ENCODE data around the gene GJC2. TPM values are rescaled to one million over a fixed set of nuclear protein-coding genes. Genes with fewer than 3 reads are reported as not detected.
A peak's percentile ranks its signal among the peaks of the same experiment; 100 is the strongest.

The GJC2 gene
- total RNA-seq, 1 experiment from 2014 or later = 18.5 TPM

- BruUV-seq (replicated peaks) = no TSS peak
- CTCF ChIA-PET = interaction anchor here (0.5 to 7.3 kb wide), 8 partner anchors 9 to 345 kb away, joined by 3 to 72 read pairs (median 3); partner anchors contain the start of gene IBA57
Observed at GRCh38 chr1:228140724-228141225, 9.0 kb upstream of the GJC2 start.

GRCh38 chr1:228141226-228142044, 8.3 kb upstream of the GJC2 start:
- Mint-ChIP-seq H3K9me3 (ENCODE audit: unreplicated experiment) (no peaks in the 10 kb centered on the region), H3K4me1 (ENCODE audit: insufficient read depth, unreplicated experiment) (peaks cover 25% of the 10 kb centered on the region), H3K36me3 (ENCODE audit: insufficient read depth, unreplicated experiment) (peaks cover 30% of the 10 kb centered on the region), H3K27me3 (ENCODE audit: insufficient read depth, unreplicated experiment) (peaks cover 16% of the 10 kb centered on the region), H3K27ac (ENCODE audit: low read depth, unreplicated experiment) (peak overlapping the region; percentile 95), H3K4me3 (ENCODE audit: unreplicated experiment) (peak overlapping the region; percentile 99)
- intact Hi-C loops (cut with micrococcal nuclease) = no loop called here
- DNase-seq (ENCODE audit: unreplicated experiment) = peak; percentile 82
- POLR2A ChIA-PET = interaction anchor here (0.6 to 9.7 kb wide), 21 partner anchors 10 to 1417 kb away, joined by 3 to 318 read pairs (median 4); partner anchors contain the start of genes ABCB10, ARF1, GJC2 and IBA57
- CTCF ChIA-PET = interaction anchor here (0.6 to 7.3 kb wide), 8 partner anchors 10 to 660 kb away, joined by 3 to 72 read pairs (median 4); partner anchors contain the start of gene IBA57
- TF ChIP-seq CTCF (IDR thresholded peaks at IDR 0.05; ENCODE audit: unreplicated experiment) = no peak
- TSS peak; percentile 42 for BruUV-seq (replicated peaks)

More at GRCh38 chr1:228140724-228141225, 9.0 kb upstream of the GJC2 start:
- Mint-ChIP-seq H3K36me3 (ENCODE audit: insufficient read depth, unreplicated experiment) (peaks cover 25% of the 10 kb centered on the region), H3K27ac (ENCODE audit: low read depth, unreplicated experiment) (peak overlapping the region; percentile 95), H3K4me3 (ENCODE audit: unreplicated experiment) (peak overlapping the region; percentile 99), H3K9me3 (ENCODE audit: unreplicated experiment) (no peaks in the 10 kb centered on the region), H3K27me3 (ENCODE audit: insufficient read depth, unreplicated experiment) (peaks cover 22% of the 10 kb centered on the region), H3K4me1 (ENCODE audit: insufficient read depth, unreplicated experiment) (peaks cover 25% of the 10 kb centered on the region)
- no peak for TF ChIP-seq CTCF (IDR thresholded peaks at IDR 0.05; ENCODE audit: unreplicated experiment)
- intact Hi-C loops (cut with micrococcal nuclease) = loop anchor here (1.0 kb wide), 2 partner anchors 26 to 31 kb away; partner anchors contain the start of gene MRPL55
- DNase-seq (ENCODE audit: unreplicated experiment) = no peak
- POLR2A ChIA-PET = interaction anchor here (0.6 to 9.7 kb wide), 24 partner anchors 9 to 407 kb away, joined by 3 to 318 read pairs (median 4); partner anchors contain the start of genes ARF1, GJC2, IBA57 and MRPL55

- Mint-ChIP-seq H3K27me3 (ENCODE audit: insufficient read depth, unreplicated experiment) (peaks cover 8% of the 10 kb centered on the region), H3K27ac (ENCODE audit: low read depth, unreplicated experiment) (peak overlapping the region; percentile 95), H3K36me3 (ENCODE audit: insufficient read depth, unreplicated experiment) (peaks cover 34% of the 10 kb centered on the region), H3K9me3 (ENCODE audit: unreplicated experiment) (no peaks in the 10 kb centered on the region), H3K4me1 (ENCODE audit: insufficient read depth, unreplicated experiment) (peaks cover 25% of the 10 kb centered on the region), H3K4me3 (ENCODE audit: unreplicated experiment) (peak overlapping the region; percentile 99)
- TF ChIP-seq CTCF (IDR thresholded peaks at IDR 0.05; ENCODE audit: unreplicated experiment) = no peak
- no peak for DNase-seq (ENCODE audit: unreplicated experiment)
- no TSS peak for BruUV-seq (replicated peaks)
- intact Hi-C loops (cut with micrococcal nuclease) = no loop called here
- POLR2A ChIA-PET = interaction anchor here (0.6 to 9.7 kb wide), 17 partner anchors 10 to 1417 kb away, joined by 3 to 318 read pairs (median 3); partner anchors contain the start of genes ABCB10, ARF1, GJC2 and IBA57
- CTCF ChIA-PET = interaction anchor here (0.6 to 7.3 kb wide), 13 partner anchors 11 to 661 kb away, joined by 3 to 72 read pairs (median 4); partner anchors contain the start of genes IBA57 and MRPL55
Observed at GRCh38 chr1:228142155-228142691, 7.5 kb upstream of the GJC2 start.
